Middle frontal gyrus (tissue), 1 donor: ENCODE results near the gene UST.
"Not testable (repeated sequence)": the region's sequence is repeated elsewhere in the genome, so short reads cannot be mapped to it uniquely, and the experiment has no call there.

Experiments
- DNase-seq: peaks from one replicate; pipeline ENCODE4 v3.0.0-alpha.2; 2015; ENCODE audit warnings: low spot score; ENCODE audit errors: extremely low spot score

The UST gene

DNA sequence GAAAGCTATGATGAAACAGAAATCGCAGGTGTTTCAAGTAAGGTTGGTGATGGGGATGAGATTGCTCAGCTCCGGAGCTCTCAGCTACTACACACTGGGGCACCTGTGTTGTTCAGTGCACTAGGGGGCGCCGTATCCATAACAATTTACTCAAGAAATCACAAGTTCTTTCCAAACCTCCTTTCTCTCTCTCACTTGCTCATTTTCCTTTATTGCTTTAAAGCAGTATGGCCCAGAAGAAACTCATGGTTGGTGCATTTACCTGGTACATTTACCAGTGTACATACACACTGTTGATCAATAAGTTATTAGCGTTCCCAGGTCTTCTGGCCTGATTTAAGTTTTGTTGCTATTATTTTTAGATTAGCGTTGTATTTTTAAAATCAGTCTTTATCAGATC is 335.5 kb downstream of the UST start:
- no peak for DNase-seq

GRCh38 chr6:149084026-149084425 is 337.2 kb downstream of the UST start:
- DNase-seq: no peak

- no peak for DNase-seq
Observed at GRCh38 chr6:149084808-149085556, 338.2 kb downstream of the UST start.

DNA sequence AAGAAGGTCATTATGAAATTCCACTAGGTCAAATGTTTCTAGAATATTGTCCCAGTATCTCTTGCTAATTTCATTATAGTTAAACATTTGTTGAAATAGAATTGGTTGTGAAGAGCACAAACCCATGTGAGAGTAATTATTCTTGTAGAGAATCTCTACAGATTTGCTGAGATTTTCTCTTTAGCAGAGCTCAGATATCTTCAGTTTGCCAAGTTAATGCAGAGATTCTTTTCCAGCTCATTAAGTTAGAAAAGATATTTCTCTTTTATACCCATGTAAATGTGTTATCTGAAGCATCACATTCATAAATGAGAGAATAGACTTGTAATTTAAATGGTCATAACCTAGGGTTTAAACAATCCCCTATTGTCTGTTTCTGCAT is 338.7 kb downstream of the UST start:
- no peak for DNase-seq

- no peak for DNase-seq
Observed at GRCh38 chr6:149086363-149086762, 339.5 kb downstream of the UST start.

DNA sequence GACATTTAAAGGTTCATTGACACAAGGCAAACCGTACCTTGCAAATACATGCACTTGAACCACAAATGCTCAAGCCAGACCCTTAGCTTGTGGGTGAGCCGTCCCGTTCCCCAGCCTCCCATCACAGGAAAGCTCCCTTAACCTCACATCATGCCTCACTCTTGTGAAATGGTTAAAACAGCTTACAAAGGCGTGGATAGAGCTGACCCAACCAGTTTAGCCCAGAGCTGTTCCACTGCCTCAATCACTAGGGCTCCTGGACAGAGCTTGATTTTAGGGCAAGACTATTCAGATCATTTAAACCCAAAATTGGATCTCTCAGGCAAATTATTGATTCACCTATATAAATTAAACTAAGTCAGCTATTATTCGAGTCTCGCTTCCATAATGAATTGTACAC is 341.1 kb downstream of the UST start:
- no peak for DNase-seq

GRCh38 chr6:149088361-149088760 is 341.5 kb downstream of the UST start:
- DNase-seq: no peak

DNA sequence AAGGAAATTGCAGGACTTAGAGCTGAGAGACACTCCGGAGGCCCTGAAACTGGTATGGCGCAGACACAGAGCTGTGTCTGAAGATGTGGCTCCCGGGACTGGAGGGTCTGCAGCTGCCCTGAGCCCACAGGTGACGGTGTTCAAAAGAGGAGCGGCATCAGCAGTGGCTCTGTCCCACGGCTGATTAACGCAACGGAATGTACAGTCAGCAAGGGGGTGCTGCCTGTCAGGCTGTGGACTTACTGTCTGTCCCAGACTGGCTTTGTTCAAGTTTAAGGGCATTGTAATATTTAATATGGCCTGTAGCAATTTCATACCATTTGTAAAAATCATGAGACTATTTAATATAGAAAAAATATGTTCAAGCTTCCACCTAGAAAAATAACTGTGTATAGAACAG is 342.7 kb downstream of the UST start:
- DNase-seq: no peak

DNA sequence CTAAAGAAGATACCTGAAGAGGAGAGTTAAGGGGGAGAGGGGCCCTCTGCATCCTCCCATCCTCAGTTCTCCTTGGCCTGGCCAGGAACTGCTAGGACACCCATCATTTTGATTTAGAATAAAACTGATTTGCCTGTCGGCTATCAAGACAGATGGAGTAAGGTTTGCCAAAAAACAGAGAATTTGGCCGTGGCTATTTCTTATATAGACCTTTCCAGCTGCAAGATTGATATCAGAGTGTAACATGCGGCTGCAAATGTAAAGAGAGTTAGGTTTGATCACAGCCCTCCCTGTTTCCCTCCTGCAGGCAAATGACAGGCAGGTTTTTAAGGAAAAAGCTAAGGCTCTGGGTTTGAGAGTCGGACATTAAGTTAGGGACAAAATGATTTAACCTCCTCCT is 344.1 kb downstream of the UST start:
- no peak for DNase-seq

DNA sequence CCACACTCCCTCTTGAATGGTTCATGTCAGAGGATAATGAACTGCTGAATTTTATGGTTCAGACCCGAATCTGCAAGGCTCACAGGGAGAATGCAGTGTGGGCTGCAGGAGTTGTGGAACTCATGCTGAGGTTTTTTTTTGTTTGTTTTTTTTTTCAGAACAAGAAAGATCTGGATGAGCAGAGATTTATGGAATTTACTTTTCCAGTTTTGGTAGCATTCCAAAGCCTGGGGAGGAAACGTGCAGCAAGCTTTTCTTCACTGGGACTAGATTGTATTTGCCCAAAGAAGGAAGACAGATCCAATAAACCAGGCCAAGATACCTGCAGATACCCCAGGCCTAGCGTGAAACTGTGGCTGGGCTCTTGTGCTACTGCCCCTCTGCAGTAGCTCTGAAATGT is 346.8 kb downstream of the UST start:
- no peak for DNase-seq

DNA sequence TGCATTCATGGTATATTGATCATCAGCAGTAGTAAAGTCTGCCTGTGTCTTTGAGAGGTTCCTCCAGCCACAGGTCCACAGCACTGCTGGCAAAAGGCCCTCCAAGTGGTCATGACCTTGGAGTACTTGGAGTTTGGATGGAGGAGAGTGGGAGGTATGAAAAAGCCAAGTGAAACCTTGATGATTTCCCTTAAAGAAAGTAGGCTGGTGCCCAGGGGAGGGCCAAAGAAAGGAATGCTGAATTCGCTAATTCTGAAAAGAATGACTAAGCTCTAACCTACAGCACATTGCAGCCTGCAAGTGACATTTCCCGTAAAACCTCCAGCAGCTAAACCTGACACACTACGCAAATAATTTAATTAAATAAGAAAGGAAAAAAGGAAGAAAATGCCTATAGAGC is 347.3 kb downstream of the UST start:
- DNase-seq: no peak

GRCh38 chr6:149094934-149095351 is 348.1 kb downstream of the UST start:
- DNase-seq: no peak

DNA sequence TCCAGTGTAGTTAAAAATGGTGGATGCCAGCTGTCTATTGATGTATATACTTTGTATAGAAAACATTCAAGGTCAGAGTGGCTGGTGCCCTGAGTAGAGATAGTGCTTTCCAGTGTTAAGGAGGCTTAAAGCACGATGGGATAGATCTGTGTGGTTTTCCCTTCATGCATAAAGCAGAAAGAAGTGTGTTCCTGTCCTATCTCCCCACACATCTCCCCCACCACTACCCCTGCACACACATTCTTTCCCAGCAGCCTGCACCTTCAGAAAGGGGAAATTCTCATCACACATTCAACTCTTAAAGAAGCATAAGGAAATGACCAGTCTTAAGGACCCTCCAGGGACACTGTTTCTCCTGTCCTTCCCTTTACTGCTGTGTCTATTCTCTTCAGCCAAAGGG is 349.0 kb downstream of the UST start:
- DNase-seq: no peak

DNA sequence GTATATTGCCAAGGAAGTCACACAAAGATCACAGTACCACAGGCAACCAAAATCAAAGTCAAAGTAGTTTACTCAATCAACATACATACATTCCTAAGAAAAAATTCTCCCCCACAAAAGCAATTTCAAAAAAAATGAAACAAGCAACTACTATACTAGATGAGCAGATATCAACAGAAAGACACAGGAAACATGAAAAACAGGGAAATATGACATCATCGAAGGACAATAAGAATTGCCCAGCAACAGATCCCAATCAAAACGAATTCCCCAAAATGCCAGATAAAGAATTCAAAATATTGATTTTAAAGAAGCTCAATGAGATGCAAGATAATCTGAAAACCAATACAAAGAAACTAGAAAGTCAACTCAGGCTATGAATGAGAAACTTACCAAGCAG is 351.0 kb downstream of the UST start:
- DNase-seq: no peak

DNA sequence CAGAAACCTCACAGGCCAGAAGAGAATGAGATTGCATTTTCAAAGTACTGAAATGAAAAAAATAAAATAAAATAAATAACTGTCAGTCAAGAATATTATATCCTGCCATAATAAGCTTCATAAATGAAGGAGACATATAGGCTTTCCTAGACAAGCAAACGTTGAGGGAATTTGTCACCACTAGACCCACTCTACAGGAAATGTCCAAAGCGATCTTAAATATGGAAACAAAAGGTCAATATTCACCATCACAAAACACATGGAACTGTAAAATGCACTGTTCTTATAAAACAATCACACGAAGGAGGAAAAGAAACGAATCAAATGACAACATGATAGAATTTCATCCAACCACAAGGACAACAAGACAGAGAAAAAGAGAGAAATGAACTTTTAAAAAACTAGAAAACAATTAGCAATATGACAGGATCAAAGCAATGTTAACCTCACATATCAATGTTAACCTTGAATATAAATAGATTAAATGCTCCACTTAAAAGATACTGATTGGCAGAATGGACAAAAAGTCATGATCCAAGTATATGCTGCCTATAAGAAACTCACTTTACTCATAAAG is 352.0 kb downstream of the UST start:
- no peak for DNase-seq

DNA sequence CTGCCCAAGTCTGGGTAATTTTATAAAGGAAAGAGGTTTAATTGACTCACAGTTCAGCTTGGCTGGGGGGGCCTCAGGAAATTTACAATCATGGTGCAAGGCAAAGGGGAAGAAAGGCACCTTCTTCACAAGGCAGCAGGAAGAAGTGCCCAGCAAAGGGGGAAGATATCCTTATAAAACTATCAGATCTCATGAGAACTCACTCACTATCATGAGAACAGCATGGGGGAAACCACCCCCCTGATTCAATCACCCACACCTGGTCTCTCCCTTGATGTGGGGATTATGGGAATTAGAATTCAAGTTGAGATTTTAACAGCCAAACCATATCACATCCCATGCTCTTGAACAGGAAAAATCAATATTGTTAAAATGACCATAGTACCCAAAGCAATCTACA is 355.5 kb downstream of the UST start:
- DNase-seq: no peak

DNA sequence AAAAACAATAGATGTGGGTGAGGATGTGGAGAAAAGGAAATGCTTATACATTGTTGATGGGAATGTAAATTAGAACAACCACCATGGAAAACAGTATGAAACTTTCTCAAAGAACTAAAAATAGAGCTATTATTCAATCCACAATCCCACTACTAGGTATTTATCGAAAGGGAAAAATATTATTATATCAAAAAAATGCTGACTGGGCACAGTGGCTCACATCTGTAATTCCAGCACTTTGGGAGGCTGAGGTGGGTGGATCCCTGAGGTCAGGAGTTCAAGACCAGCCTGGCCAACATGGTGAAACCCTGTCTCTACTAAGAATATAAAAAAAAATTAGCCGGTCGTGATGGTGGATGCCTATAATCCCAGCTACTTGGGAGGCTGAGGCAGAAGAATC is 357.1 kb downstream of the UST start:
- not testable (repeated sequence) for DNase-seq

DNA sequence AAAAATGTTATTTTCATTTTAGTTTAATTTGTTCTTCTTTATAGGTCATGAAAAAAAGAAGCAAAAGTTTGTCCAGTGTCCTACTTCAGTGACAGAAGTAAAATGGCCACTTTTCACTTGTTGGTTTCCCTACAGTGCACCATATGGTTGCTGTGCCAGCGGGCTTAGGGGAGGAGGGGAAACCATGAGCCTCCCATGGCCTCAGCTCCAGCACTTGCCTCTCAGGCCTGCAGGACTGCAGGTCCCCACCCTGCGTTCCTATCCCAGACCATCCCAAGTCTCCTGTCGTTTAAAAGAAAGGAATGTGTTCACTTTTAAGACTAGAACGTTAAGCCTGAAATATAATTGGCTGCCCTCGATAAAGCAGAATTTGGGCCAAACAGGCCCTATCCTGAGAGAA is 360.7 kb downstream of the UST start:
- no peak for DNase-seq

DNA sequence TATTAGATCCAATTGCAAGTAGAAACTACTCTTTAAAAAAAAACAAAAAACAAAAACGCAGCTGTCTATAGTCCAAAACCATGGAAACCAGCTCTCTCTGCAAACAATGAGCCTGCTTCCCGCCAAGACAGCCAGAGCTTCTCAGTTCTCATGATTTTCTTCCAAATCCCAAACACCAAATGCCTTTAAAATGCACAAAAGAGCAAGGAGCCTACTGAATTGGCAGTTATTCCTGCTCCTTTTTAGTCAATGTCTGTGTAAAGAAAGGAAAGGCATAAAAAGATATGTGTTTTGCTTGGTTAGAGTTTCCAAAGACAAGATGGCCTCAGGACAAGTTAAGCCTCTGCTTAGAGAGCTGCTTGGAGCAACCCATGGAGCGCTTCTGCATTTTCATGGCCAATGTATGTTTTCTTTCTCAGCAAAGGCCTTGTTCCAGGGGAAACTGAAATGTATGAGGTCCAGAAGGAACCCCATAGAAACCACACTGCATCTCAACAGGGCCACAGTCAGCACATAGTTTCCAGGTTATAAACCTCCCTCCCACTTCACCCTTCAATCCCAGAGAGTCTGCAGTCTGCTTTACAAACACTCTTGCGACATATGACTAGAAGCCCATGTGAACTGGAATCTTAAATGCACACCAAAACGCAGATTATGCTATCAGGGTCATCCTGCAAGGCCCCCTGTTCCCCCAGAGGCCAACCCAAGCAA is 361.4 kb downstream of the UST start:
- DNase-seq: peak; percentile 17

- no peak for DNase-seq
Observed at GRCh38 chr6:149108749-149109100, 361.9 kb downstream of the UST start.

- DNase-seq: no peak
Observed at GRCh38 chr6:149109397-149110070, 362.7 kb downstream of the UST start.

- DNase-seq: no peak
Observed at GRCh38 chr6:149111556-149112115, 364.8 kb downstream of the UST start.
